ENCODE measurements around the gene ASPSCR1. TPM values are rescaled to one million over a fixed set of nuclear protein-coding genes. Genes with fewer than 3 reads are reported as not detected.
A peak's percentile ranks its signal among the peaks of the same experiment; 100 is the strongest.

The ASPSCR1 gene
- total RNA-seq, 2 experiments from 2014 or later: 25.3 to 29.9 TPM

- Mint-ChIP-seq H3K4me1 (peaks cover 28% of the 10 kb centered on the region), H3K27ac (no peak overlapping the region)
- CTCF ChIA-PET: interaction anchor here (1.3 to 2.3 kb wide), 5 partner anchors 8 to 134 kb away, joined by 3 to 16 read pairs (median 6); partner anchors contain the start of gene DCXR
Observed at GRCh38 chr17:82029391-82029790, 52.0 kb downstream of the ASPSCR1 start.

GRCh38 chr17:82029990-82030469 lies 52.6 kb downstream of the ASPSCR1 start:
- H3K27ac Mint-ChIP-seq: no peak overlapping the region
- peaks cover 26% of the 10 kb centered on the region for H3K4me1 Mint-ChIP-seq
- ChIA-PET POLR2A (interaction anchor here (0.6 to 3.7 kb wide), 23 partner anchors 8 to 327 kb away, joined by 3 to 15 read pairs (median 3); partner anchors contain the start of genes ALYREF, ANAPC11, CENPX and DCXR), CTCF (interaction anchor here (0.8 to 2.3 kb wide), 15 partner anchors 8 to 518 kb away, joined by 3 to 16 read pairs (median 5); partner anchors contain the start of genes CCDC57 and DCXR)
- no peak overlapping the region for H3K4me3 Mint-ChIP-seq
- no peak for DNase-seq
- no peaks in the 10 kb centered on the region for H3K27me3 Mint-ChIP-seq
- H3K9me3 Mint-ChIP-seq: no peaks in the 10 kb centered on the region
- H3K36me3 Mint-ChIP-seq (ENCODE audit: low read depth): peaks cover 14% of the 10 kb centered on the region

More at GRCh38 chr17:82029391-82029790, 52.0 kb downstream of the ASPSCR1 start:
- POLR2A ChIA-PET: interaction anchor here (1.1 to 3.7 kb wide), 10 partner anchors 8 to 327 kb away, joined by 3 to 15 read pairs (median 5); partner anchors contain the start of genes CENPX, DCXR and MRPL12
- peak overlapping the region; percentile 34 for H3K4me3 Mint-ChIP-seq
- no peak for DNase-seq
- peaks cover 12% of the 10 kb centered on the region for H3K36me3 Mint-ChIP-seq (ENCODE audit: low read depth)
- no peaks in the 10 kb centered on the region for H3K27me3 Mint-ChIP-seq
- H3K9me3 Mint-ChIP-seq: no peaks in the 10 kb centered on the region

- Mint-ChIP-seq H3K4me3 (peak overlapping the region; percentile 78), H3K36me3 (ENCODE audit: low read depth) (peaks cover 20% of the 10 kb centered on the region), H3K9me3 (no peaks in the 10 kb centered on the region), H3K27me3 (no peaks in the 10 kb centered on the region), H3K27ac (peak overlapping the region; percentile 56), H3K4me1 (peaks cover 31% of the 10 kb centered on the region)
- CTCF ChIA-PET: interaction anchor here (0.6 to 2.3 kb wide), 23 partner anchors 11 to 517 kb away, joined by 3 to 16 read pairs (median 4); partner anchors contain the start of gene CCDC57
- POLR2A ChIA-PET: interaction anchor here (0.6 to 3.7 kb wide), 24 partner anchors 7 to 328 kb away, joined by 3 to 15 read pairs (median 3); partner anchors contain the start of genes ALYREF, ANAPC11, ARHGDIA and CENPX
- peak; percentile 86 for DNase-seq
Observed at GRCh38 chr17:82030470-82031302, 53.3 kb downstream of the ASPSCR1 start.

GRCh38 chr17:82031303-82031884 lies 54.0 kb downstream of the ASPSCR1 start, which contains the start of gene RAC3:
Gene RAC3 (plus strand): TSS chr17:82031678. CDS start chr17:82031762, 84 bp downstream.
- H3K9me3 Mint-ChIP-seq: no peaks in the 10 kb centered on the region
- no peak for DNase-seq
- ChIA-PET POLR2A (interaction anchor here (0.9 to 3.7 kb wide), 6 partner anchors 10 to 175 kb away, joined by 3 to 15 read pairs (median 7); partner anchors contain the start of genes ALYREF, ANAPC11, ARHGDIA and CENPX), CTCF (interaction anchor here (1.2 to 1.3 kb wide), 2 partner anchors 205 to 516 kb away, joined by 3 to 4 read pairs; no protein-coding TSS in a partner anchor)
- H3K4me3 Mint-ChIP-seq: peak within 1 kb of the TSS; percentile 78
- peaks cover 30% of the 10 kb centered on the region for H3K4me1 Mint-ChIP-seq
- H3K27ac Mint-ChIP-seq: peak within 1 kb of the TSS; percentile 56
- H3K27me3 Mint-ChIP-seq: no peaks in the 10 kb centered on the region
- H3K36me3 Mint-ChIP-seq (ENCODE audit: low read depth): peaks cover 15% of the 10 kb centered on the region

- Mint-ChIP-seq H3K27ac (no peak overlapping the region), H3K4me3 (peak overlapping the region; percentile 37), H3K9me3 (no peaks in the 10 kb centered on the region), H3K4me1 (peaks cover 30% of the 10 kb centered on the region), H3K27me3 (no peaks in the 10 kb centered on the region), H3K36me3 (ENCODE audit: low read depth) (peaks cover 15% of the 10 kb centered on the region)
- peak; percentile 58 for DNase-seq
- ChIA-PET CTCF (no interaction called here), POLR2A (interaction anchor here (3.7 kb wide), 1 partner anchor 10 kb away, joined by 15 read pairs; the partner anchor contains the start of gene CENPX)
Observed at GRCh38 chr17:82031885-82032627, 54.6 kb downstream of the ASPSCR1 start.

GRCh38 chr17:82033359-82034085 lies 56.1 kb downstream of the ASPSCR1 start:
- CTCF ChIA-PET: no interaction called here
- POLR2A ChIA-PET: interaction anchor here (0.6 to 5.3 kb wide), 2 partner anchors 12 to 335 kb away, joined by 3 to 41 read pairs; partner anchors contain the start of genes CENPX and LRRC45

GRCh38 chr17:82034371-82035011 lies 57.1 kb downstream of the ASPSCR1 start:
- CTCF ChIA-PET: no interaction called here
- Mint-ChIP-seq H3K9me3 (no peaks in the 10 kb centered on the region), H3K4me1 (peaks cover 34% of the 10 kb centered on the region), H3K4me3 (no peak overlapping the region), H3K27ac (no peak overlapping the region), H3K27me3 (no peaks in the 10 kb centered on the region), H3K36me3 (ENCODE audit: low read depth) (peaks cover 10% of the 10 kb centered on the region)
- DNase-seq: no peak
- POLR2A ChIA-PET: interaction anchor here (1.5 to 5.3 kb wide), 2 partner anchors 13 to 64 kb away, joined by 6 to 41 read pairs; partner anchors contain the start of genes CENPX and LRRC45

More at GRCh38 chr17:82033359-82034085, 56.1 kb downstream of the ASPSCR1 start:
- H3K27ac Mint-ChIP-seq: no peak overlapping the region
- H3K36me3 Mint-ChIP-seq (ENCODE audit: low read depth): peaks cover 10% of the 10 kb centered on the region
- H3K4me3 Mint-ChIP-seq: no peak overlapping the region
- H3K27me3 Mint-ChIP-seq: no peaks in the 10 kb centered on the region
- DNase-seq: no peak
- no peaks in the 10 kb centered on the region for H3K9me3 Mint-ChIP-seq
- peaks cover 30% of the 10 kb centered on the region for H3K4me1 Mint-ChIP-seq

- Mint-ChIP-seq H3K36me3 (ENCODE audit: low read depth) (peaks cover 8% of the 10 kb centered on the region), H3K27ac (peak overlapping the region; percentile 18), H3K27me3 (no peaks in the 10 kb centered on the region), H3K4me3 (peak overlapping the region; percentile 43), H3K4me1 (peaks cover 27% of the 10 kb centered on the region), H3K9me3 (no peaks in the 10 kb centered on the region)
- ChIA-PET CTCF (interaction anchor here (1.3 kb wide), 1 partner anchor 14 kb away, joined by 3 read pairs; no protein-coding TSS in a partner anchor), POLR2A (interaction anchor here (0.9 to 5.3 kb wide), 3 partner anchors 14 to 63 kb away, joined by 3 to 41 read pairs (median 6); partner anchors contain the start of genes CENPX and LRRC45)
- DNase-seq: no peak
Observed at GRCh38 chr17:82035488-82035887, 58.1 kb downstream of the ASPSCR1 start.

- Mint-ChIP-seq H3K4me1 (peaks cover 28% of the 10 kb centered on the region), H3K36me3 (ENCODE audit: low read depth) (peaks cover 8% of the 10 kb centered on the region), H3K27ac (no peak overlapping the region), H3K9me3 (no peaks in the 10 kb centered on the region), H3K27me3 (no peaks in the 10 kb centered on the region), H3K4me3 (peak overlapping the region; percentile 83)
- CTCF ChIA-PET: interaction anchor here (1.3 kb wide), 1 partner anchor 15 kb away, joined by 3 read pairs; no protein-coding TSS in a partner anchor
- POLR2A ChIA-PET: interaction anchor here (0.8 to 5.3 kb wide), 6 partner anchors 14 to 164 kb away, joined by 3 to 41 read pairs (median 6); partner anchors contain the start of genes ASPSCR1, CENPX, GPS1 and LRRC45
- DNase-seq: no peak
Observed at GRCh38 chr17:82035956-82036633, 58.7 kb downstream of the ASPSCR1 start.

GRCh38 chr17:82036634-82037091 lies 59.2 kb downstream of the ASPSCR1 start:
- Mint-ChIP-seq H3K36me3 (ENCODE audit: low read depth) (peaks cover 8% of the 10 kb centered on the region), H3K4me3 (peak overlapping the region; percentile 83), H3K4me1 (peaks cover 28% of the 10 kb centered on the region), H3K27me3 (no peaks in the 10 kb centered on the region), H3K9me3 (no peaks in the 10 kb centered on the region), H3K27ac (peak overlapping the region; percentile 31)
- DNase-seq: no peak
- ChIA-PET POLR2A (interaction anchor here (0.8 to 5.3 kb wide), 5 partner anchors 14 to 166 kb away, joined by 3 to 41 read pairs (median 5); partner anchors contain the start of genes ARHGDIA, ASPSCR1, CENPX and GPS1), CTCF (interaction anchor here (1.3 kb wide), 1 partner anchor 16 kb away, joined by 3 read pairs; no protein-coding TSS in a partner anchor)
